Stomach (tissue), 4 donors: ENCODE measurements around the gene LRRC31.

Experiments
- POLR2AphosphoS5 ChIP-seq, 3 donors: sonication (generic); formaldehyde crosslinking; IDR thresholded peaks; one replicate each; pipeline ENCODE4 v1.6.1; 2016; ENCODE audit warnings: antibody characterized with exemption in 3 of 3
- TF ChIP-seq, protein P1 (sequence below), 7 experiments: fragments of 450-650 bp in 4 of 7; fragments of 200-600 bp in 3 of 7; sonication (generic) in 3 of 7; IDR thresholded peaks; one replicate each; pipeline ENCODE4 v1.5.1; 2016 to 2019; ENCODE audit warnings: antibody characterized with exemption in 7 of 7, control low read depth in 2 of 7, mild to moderate bottlenecking in 1 of 7

- TF ChIP-seq, protein P1, sequence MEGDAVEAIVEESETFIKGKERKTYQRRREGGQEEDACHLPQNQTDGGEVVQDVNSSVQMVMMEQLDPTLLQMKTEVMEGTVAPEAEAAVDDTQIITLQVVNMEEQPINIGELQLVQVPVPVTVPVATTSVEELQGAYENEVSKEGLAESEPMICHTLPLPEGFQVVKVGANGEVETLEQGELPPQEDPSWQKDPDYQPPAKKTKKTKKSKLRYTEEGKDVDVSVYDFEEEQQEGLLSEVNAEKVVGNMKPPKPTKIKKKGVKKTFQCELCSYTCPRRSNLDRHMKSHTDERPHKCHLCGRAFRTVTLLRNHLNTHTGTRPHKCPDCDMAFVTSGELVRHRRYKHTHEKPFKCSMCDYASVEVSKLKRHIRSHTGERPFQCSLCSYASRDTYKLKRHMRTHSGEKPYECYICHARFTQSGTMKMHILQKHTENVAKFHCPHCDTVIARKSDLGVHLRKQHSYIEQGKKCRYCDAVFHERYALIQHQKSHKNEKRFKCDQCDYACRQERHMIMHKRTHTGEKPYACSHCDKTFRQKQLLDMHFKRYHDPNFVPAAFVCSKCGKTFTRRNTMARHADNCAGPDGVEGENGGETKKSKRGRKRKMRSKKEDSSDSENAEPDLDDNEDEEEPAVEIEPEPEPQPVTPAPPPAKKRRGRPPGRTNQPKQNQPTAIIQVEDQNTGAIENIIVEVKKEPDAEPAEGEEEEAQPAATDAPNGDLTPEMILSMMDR (IDR thresholded peaks at IDR 0.05) = no peak
- TF ChIP-seq POLR2AphosphoS5 (IDR thresholded peaks at IDR 0.05) = no peak
Observed at GRCh38 chr3:169812332-169813235, 57.2 kb downstream of the LRRC31 start, which contains the start of the genes LRRC34 and LRRIQ4.
